SJSA1 (cell line): ENCODE data around the gene FNBP1. TPM values are rescaled to one million over a fixed set of nuclear protein-coding genes. Genes with fewer than 3 reads are reported as not detected.

Experiments
- DNase-seq, 2 experiments: peaks; one replicate each; pipeline ENCODE4 v3.0.0-alpha.2; 2015 to 2020; ENCODE audit warnings: low spot score in 2 of 2, low read depth in 1 of 2
- H3K27ac ChIP-seq: fragments of 250-450 bp; sonication (Bioruptor Pico); 2 replicates; pipeline ENCODE4 v1.5.1; 2020; ENCODE audit warnings: mild to moderate bottlenecking, moderate library complexity
- H3K27me3 ChIP-seq: fragments of 250-450 bp; sonication (Bioruptor Pico); replicated peaks from 2 replicates; pipeline ENCODE4 v1.5.1; 2020; ENCODE audit warnings: mild to moderate bottlenecking, moderate library complexity
- H3K36me3 ChIP-seq: fragments of 250-450 bp; sonication (Bioruptor Pico); 2 replicates; pipeline ENCODE4 v1.5.1; 2020; ENCODE audit warnings: mild to moderate bottlenecking
- H3K4me1 ChIP-seq: fragments of 250-450 bp; sonication (Bioruptor Pico); replicated peaks from 2 replicates; pipeline ENCODE4 v1.6.1; 2021; ENCODE audit warnings: mild to moderate bottlenecking
- H3K4me3 ChIP-seq: fragments of 250-450 bp; sonication (Bioruptor Pico); 2 replicates; pipeline ENCODE4 v1.5.1; 2020; ENCODE audit warnings: mild to moderate bottlenecking
- H3K9me3 ChIP-seq: fragments of 250-450 bp; sonication (Bioruptor Pico); replicated peaks from 2 replicates; pipeline ENCODE4 v1.5.1; 2020; ENCODE audit warnings: mild to moderate bottlenecking
- total RNA-seq: library from RNA; depleted of rRNA; stranded (reverse); fragments of >200 nt; shearing (Covaris generic); gene quantifications from 2 replicates; pipeline ENCODE4 v1.2.3, GENCODE V29; 2014

The FNBP1 gene
- total RNA-seq, 1 experiment from 2014 or later: 24.3 TPM

DNA sequence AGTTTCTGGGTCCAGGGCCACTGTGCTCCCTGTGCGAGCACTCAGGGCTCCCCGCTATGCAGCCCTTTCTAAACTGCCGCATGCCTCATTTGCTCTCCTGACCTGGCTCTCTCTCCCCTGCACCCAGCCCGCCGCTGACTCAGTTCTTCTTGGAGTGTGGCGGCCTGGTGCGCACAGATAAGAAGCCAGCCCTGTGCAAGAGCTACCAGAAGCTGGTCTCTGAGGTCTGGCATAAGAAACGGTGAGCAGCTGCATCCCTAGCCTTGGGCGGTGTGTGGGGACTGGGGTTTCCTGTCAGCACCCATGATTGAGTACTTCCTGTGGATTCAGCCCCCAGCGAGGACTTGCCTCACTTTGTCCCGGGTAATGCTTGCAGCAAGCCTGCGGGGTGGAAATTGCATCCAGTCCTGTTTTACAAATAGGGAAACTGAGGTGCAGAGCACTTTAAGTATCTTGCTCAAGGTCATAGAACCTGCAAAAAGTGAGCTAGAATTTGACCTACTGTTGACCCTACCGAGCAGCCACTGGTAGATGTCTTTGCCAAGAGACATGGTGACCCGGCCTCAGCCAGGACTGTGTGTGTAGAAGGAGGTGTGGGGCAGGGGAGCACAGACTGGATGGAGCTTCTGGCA lies 179.8 kb downstream of the FNBP1 start:
- Histone ChIP-seq H3K4me1 (no peaks in the 10 kb centered on the region), H3K36me3 (peaks cover 7% of the 10 kb centered on the region; the same call in 1 of the 2 replicates), H3K4me3 (no peak overlapping the region), H3K27me3 (no peaks in the 10 kb centered on the region), H3K9me3 (no peaks in the 10 kb centered on the region), H3K27ac (no peak overlapping the region)
- DNase-seq: no peak

- no peak overlapping the region for H3K4me3 ChIP-seq
- no peaks in the 10 kb centered on the region for H3K9me3 ChIP-seq
- no peaks in the 10 kb centered on the region for H3K27me3 ChIP-seq
- no peaks in the 10 kb centered on the region for H3K4me1 ChIP-seq
- no peak for DNase-seq
- no peak overlapping the region for H3K27ac ChIP-seq
- peaks cover 7% of the 10 kb centered on the region; the same call in 1 of the 2 replicates for H3K36me3 ChIP-seq
Observed at GRCh38 chr9:129861447-129861827, 181.6 kb downstream of the FNBP1 start.

- Histone ChIP-seq H3K27me3 (no peaks in the 10 kb centered on the region), H3K9me3 (no peaks in the 10 kb centered on the region), H3K27ac (no peak overlapping the region), H3K36me3 (peaks cover 7% of the 10 kb centered on the region; the same call in 1 of the 2 replicates), H3K4me3 (no peak overlapping the region), H3K4me1 (no peaks in the 10 kb centered on the region)
- no peak for DNase-seq
Observed at GRCh38 chr9:129860653-129861446, 182.1 kb downstream of the FNBP1 start.

- no peak overlapping the region for H3K4me3 ChIP-seq
- no peaks in the 10 kb centered on the region for H3K9me3 ChIP-seq
- H3K27me3 ChIP-seq: no peaks in the 10 kb centered on the region
- H3K27ac ChIP-seq: no peak overlapping the region
- H3K4me1 ChIP-seq: no peaks in the 10 kb centered on the region
- peaks cover 9% of the 10 kb centered on the region; the same call in 1 of the 2 replicates for H3K36me3 ChIP-seq
- DNase-seq: no peak
Observed at GRCh38 chr9:129858167-129858962, 184.6 kb downstream of the FNBP1 start.

DNA sequence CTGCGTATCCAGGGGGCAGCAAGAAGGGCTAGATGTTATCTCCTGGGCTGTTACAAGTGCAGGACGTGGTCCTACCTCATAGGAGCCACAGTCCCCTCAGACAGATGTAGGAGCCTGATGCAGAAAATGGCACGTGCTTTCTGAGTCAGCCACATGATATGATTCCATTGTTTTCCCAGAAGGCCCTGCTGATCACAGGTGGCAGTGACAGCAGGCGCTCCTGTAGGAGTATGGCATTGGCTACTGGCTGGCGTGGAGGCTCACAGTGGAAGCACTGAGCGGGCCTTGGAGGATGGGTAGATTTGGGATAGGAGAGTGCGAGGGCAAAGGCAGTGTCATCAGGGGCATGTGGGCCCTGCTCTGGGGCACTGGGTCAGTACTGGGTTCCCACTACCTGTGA lies 185.8 kb downstream of the FNBP1 start:
- Histone ChIP-seq H3K27ac (no peak overlapping the region), H3K27me3 (no peaks in the 10 kb centered on the region), H3K4me1 (no peaks in the 10 kb centered on the region), H3K4me3 (no peak overlapping the region), H3K36me3 (peaks cover 9% of the 10 kb centered on the region), H3K9me3 (no peaks in the 10 kb centered on the region)
- DNase-seq: no peak

DNA sequence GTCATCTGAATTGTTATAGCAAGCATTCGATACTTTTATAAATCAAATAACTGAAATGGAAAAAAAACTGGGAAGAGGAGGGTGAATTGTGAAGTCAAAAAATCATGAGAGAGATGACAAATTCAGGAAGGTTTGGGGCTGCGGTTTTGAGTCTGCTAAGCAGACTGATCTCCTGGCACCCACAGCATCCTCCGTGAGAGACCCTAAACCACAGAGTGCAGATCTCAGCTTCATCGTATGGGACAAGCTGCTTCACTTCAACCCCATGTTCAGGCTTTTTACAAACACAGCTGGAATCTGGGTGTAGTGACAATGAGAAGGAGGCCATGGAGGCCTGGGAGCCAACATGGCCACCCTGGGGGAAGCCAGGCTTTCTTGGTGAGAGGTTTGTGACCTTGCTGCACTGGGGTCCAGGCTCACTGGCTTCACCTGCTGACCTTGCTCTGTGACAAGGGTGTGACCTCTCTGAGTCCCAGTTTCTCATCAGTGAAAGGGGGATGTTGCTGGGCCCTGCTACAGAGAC lies 188.3 kb downstream of the FNBP1 start:
- H3K27me3 ChIP-seq: no peaks in the 10 kb centered on the region
- no peaks in the 10 kb centered on the region for H3K4me1 ChIP-seq
- H3K27ac ChIP-seq: no peak overlapping the region
- no peak overlapping the region for H3K4me3 ChIP-seq
- DNase-seq: no peak
- H3K36me3 ChIP-seq: peaks cover 4% of the 10 kb centered on the region
- no peaks in the 10 kb centered on the region for H3K9me3 ChIP-seq

DNA sequence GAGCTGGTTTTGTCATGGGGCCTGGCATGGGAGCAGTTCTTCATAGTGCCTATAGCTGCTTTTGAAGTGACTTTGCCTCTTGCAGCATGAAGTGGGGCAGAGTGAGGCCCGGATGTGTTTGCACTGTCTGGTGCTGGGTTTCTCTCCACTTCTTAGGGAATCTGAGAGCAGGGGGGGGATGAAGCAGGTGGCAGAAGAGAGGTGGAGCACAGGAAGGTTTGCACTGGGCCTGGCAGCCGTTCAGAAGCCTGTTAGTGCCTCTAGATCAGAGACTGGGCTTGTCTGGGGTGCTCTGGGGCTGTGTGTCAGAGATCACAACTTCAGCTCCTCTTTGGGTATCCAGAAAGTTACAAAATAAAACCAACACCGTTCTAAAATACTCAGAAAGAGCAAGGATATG lies 189.4 kb downstream of the FNBP1 start:
- DNase-seq: no peak
- no peaks in the 10 kb centered on the region for H3K9me3 ChIP-seq
- H3K4me1 ChIP-seq: no peaks in the 10 kb centered on the region
- H3K36me3 ChIP-seq: peaks cover 4% of the 10 kb centered on the region
- H3K27ac ChIP-seq: no peak overlapping the region
- H3K27me3 ChIP-seq: no peaks in the 10 kb centered on the region
- no peak overlapping the region for H3K4me3 ChIP-seq

DNA sequence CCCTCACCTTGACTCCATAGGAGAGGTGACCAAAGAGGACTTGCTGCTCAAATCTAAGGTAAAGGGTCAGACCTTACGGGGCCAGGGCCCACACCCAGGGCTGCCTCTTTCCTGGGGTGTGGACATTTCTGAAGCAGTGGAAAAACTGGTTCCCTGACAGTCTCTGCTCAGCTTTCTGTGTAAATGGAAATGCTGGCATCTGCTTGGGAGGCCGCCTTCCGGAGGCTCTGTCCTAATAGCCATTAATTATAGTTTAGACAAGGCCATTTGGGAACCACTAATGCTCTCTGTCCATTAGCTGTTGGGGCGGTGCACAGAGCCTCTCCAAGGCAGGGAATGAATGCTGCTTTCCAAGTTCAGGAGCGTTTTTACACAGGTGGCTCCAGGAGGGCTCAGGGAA lies 190.4 kb downstream of the FNBP1 start:
- Histone ChIP-seq H3K4me3 (no peak overlapping the region), H3K27me3 (no peaks in the 10 kb centered on the region), H3K9me3 (no peaks in the 10 kb centered on the region), H3K36me3 (peaks cover 4% of the 10 kb centered on the region), H3K27ac (no peak overlapping the region), H3K4me1 (no peaks in the 10 kb centered on the region)
- no peak for DNase-seq

DNA sequence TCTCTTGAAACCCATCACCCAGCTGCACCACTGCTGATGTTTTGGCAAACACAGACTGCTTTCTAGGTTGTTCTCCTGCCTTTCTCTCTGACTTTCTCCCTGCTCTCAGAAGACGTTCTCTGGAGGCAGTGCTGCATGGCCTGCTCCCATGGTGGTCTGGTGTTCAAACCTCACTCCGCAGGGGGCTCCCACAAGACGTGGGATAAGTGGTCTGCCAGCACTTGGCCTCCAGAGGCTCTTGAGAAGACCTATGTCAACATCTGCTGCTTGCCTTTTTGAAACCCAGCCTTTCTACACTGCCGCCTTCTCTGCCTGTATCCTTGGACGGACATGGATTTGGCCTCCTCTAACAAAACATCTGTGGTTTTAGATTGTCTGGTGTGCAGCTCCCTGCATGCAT lies 191.2 kb downstream of the FNBP1 start:
- Histone ChIP-seq H3K4me3 (no peak overlapping the region), H3K27me3 (no peaks in the 10 kb centered on the region), H3K4me1 (no peaks in the 10 kb centered on the region), H3K36me3 (peaks cover 4% of the 10 kb centered on the region), H3K9me3 (no peaks in the 10 kb centered on the region), H3K27ac (no peak overlapping the region)
- no peak for DNase-seq

DNA sequence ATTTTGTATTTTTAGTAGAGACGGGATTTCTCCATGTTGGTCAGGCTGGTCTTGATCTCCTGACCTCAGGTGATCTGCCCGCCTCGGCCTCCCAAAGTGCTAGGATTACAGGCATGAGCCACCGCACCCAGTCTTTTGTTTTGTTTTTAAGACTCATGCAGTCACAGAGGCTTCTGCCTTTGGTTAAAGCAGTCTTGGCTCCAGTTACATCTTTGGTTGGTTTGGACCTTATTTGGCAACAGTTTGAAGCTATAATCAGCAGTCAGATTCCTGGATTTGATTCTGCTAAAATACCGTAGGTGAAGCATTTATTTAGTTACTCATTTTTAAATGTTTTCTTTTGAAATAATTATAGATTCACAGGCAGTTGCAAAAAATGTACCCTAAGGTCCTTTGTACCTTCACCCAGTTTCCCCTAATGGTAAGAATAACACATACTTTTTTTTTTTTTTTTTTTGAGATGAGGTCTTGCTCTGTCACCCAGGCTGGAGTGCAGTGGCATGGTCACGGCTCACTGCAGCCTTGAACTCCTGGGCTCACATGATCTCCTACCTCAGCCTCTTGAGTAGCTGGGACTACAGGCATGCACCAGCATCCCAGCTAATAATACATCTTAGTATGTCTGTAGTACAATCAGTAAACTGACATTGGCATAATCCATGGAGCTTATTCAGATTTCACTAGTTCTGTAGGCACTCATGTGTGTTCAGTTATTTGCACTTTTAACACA lies 192.0 kb downstream of the FNBP1 start:
- Histone ChIP-seq H3K36me3 (peaks cover 4% of the 10 kb centered on the region), H3K27ac (no peak overlapping the region), H3K4me1 (no peaks in the 10 kb centered on the region), H3K4me3 (no peak overlapping the region), H3K9me3 (no peaks in the 10 kb centered on the region), H3K27me3 (no peaks in the 10 kb centered on the region)
- DNase-seq: no peak

DNA sequence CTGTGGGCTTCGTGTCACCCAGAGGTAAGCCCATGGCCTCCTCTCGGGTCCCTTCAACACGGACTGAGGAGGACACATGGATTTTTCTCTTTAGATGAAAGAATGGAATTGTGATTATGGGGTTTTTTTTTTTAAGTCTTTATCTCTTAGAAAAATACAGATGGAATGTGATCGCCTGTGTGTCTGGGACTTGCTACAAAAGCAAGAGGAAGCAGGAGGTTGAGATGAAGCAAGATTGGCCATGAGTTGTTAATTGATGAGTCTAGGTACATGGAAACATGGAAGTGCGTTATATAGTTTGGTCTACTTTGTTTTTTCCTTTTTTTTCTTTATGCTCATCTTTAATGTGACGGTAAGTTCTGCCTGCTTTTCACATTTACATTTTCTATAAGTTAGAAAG lies 193.1 kb downstream of the FNBP1 start:
- H3K9me3 ChIP-seq: no peaks in the 10 kb centered on the region
- no peak overlapping the region for H3K27ac ChIP-seq

GRCh38 chr9:129848712-129849441 lies 194.1 kb downstream of the FNBP1 start:
- no peaks in the 10 kb centered on the region; the same call in 1 of the 2 replicates for H3K27me3 ChIP-seq
- DNase-seq: no peak
- H3K9me3 ChIP-seq: no peaks in the 10 kb centered on the region
- peaks cover under 1% of the 10 kb centered on the region for H3K36me3 ChIP-seq
- no peak overlapping the region for H3K27ac ChIP-seq
- H3K4me3 ChIP-seq: no peak overlapping the region
- H3K4me1 ChIP-seq: no peaks in the 10 kb centered on the region

More for the DNA sequence above, 193.1 kb downstream of the FNBP1 start:
- Histone ChIP-seq H3K36me3 (peaks cover 4% of the 10 kb centered on the region), H3K27me3 (no peaks in the 10 kb centered on the region; the same call in 1 of the 2 replicates), H3K4me1 (no peaks in the 10 kb centered on the region), H3K4me3 (no peak overlapping the region)
- DNase-seq: no peak

DNA sequence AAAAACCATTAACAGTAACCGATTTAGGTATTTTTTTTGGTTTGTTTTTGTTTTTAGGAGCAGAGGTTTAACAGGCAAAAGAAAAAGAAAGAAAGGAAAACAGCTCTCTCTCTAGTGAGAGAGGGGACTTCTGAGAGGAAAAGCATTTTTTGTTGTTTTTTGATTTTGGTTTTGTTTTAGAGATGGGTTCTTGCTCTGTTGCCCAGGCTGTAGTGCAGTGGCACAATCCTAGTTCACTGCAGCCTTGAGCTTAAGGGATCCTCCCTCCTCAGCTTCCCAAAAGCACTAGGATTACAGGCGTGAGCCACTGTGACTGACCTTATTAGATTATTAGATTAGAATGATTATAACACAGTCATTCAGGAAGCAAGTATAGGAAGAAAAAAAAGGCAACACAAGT lies 197.6 kb downstream of the FNBP1 start:
- DNase-seq: no peak

More for the DNA sequence above, 197.6 kb downstream of the FNBP1 start:
- Histone ChIP-seq H3K4me1 (no peaks in the 10 kb centered on the region), H3K9me3 (no peaks in the 10 kb centered on the region), H3K27ac (no peak overlapping the region), H3K4me3 (no peak overlapping the region), H3K27me3 (no peaks in the 10 kb centered on the region; the same call in 1 of the 2 replicates), H3K36me3 (no peaks in the 10 kb centered on the region)
